ENCODE results near the gene IFI27. TPM values are rescaled to one million over a fixed set of nuclear protein-coding genes. Genes with fewer than 3 reads are reported as not detected.

IFI27 gene
- polyA plus RNA-seq, 3 donors = 140 to 586 (median 483) TPM

Other genes with a start within 250 kb of the IFI27 start
- gene FAM181A, start 183.4 kb upstream of the IFI27 start, polyA plus RNA-seq = not detected
- gene ASB2, start 134.2 kb upstream of the IFI27 start, polyA plus RNA-seq = 1 to 10 TPM in 1 of 3 donors, under 1 TPM in 2; 0.29 to 1.1 (median 0.65) TPM
- gene CCDC197, start 113.4 kb upstream of the IFI27 start, polyA plus RNA-seq = not detected
- under 1 TPM; 0.11 to 0.53 (median 0.24) TPM for gene OTUB2, start 84.4 kb upstream of the IFI27 start, polyA plus RNA-seq
- 100 to 1,000 TPM in 1 of 3 donors, 10 to 100 TPM in 2; 41.2 to 122 (median 63.8) TPM for gene DDX24, start 29.5 kb upstream of the IFI27 start, polyA plus RNA-seq
- 10 to 100 TPM; 11.0 to 23.1 (median 20.5) TPM for gene IFI27L1, start 29.4 kb upstream of the IFI27 start, polyA plus RNA-seq
- 100 to 1,000 TPM in 1 of 3 donors, 10 to 100 TPM in 2; 22.5 to 120 (median 48.8) TPM for gene IFI27L2, start 18.9 kb downstream of the IFI27 start, polyA plus RNA-seq
- gene PPP4R4, start 63.6 kb downstream of the IFI27 start, polyA plus RNA-seq = under 1 TPM; 0.10 to 0.30 (median 0.11) TPM
- under 1 TPM in 1 of 3 donors, not detected in 2; 0.07 TPM for gene SERPINA10, start 182.5 kb downstream of the IFI27 start, polyA plus RNA-seq
- gene SERPINA6, start 212.6 kb downstream of the IFI27 start, polyA plus RNA-seq = 1 to 10 TPM in 1 of 3 donors, not detected in 2; 3.5 TPM

Measured in adipose tissue (tissue), 3 donors.